Right renal cortex interstitium (tissue), 3 donors: ENCODE results near the gene C3orf38. TPM values are rescaled to one million over a fixed set of nuclear protein-coding genes. Genes with fewer than 3 reads are reported as not detected.
A peak's percentile ranks its signal among the peaks of the same experiment; 100 is the strongest.
"Not testable (repeated sequence)": the region's sequence is repeated elsewhere in the genome, so short reads cannot be mapped to it uniquely, and the experiment has no call there.

ENCODE experiments used
- DNase-seq, 3 donors: peaks; one replicate each; pipeline ENCODE4 v3.0.0-alpha.2; 2013; ENCODE audit warnings: low read depth in 3 of 3, low spot score in 2 of 3
- polyA plus RNA-seq, 3 donors: library from polyadenylated mRNA; unstranded; fragments of 120-200 nt; gene quantifications; one replicate each; pipeline ENCODE4 v1.2.1, GENCODE V29; 2013; ENCODE audit not compliant: insufficient read length in 3 of 3

Gene C3orf38
- 10 to 100 TPM; 29.0 to 30.7 (median 30.1) TPM for polyA plus RNA-seq

GRCh38 chr3:88149509-88150362, at the start of gene C3orf38:
Gene C3orf38, plus strand, starts transcription at chr3:88149959. Its CDS starts 94 bp downstream, at chr3:88150053.
- DNase-seq = peak; percentile 82 to 94 (median 83)

GRCh38 chr3:88101142-88101541, 48.6 kb upstream of the C3orf38 start:
- DNase-seq = no peak

- no peak for DNase-seq
Observed at GRCh38 chr3:88105325-88105724, 44.4 kb upstream of the C3orf38 start.

DNA sequence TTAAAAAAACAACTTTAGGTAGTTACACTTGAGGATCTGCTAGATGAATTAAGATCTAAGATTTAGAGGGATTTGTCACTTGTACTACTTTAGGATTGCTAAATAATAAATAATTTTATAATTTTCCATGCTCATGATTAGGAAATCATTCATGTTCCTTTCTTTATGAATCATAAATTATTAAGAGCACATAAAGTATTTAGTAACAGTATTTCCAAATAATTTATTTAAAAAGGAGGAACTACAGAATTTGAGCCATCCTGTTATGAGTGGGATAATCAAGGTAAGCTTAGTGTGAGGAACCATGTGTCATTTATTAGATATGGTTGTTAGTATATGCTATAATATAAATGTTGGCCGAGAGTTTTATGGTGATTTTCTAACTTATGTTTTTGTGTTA, 37.5 kb upstream of the C3orf38 start:
- DNase-seq = no peak

DNA sequence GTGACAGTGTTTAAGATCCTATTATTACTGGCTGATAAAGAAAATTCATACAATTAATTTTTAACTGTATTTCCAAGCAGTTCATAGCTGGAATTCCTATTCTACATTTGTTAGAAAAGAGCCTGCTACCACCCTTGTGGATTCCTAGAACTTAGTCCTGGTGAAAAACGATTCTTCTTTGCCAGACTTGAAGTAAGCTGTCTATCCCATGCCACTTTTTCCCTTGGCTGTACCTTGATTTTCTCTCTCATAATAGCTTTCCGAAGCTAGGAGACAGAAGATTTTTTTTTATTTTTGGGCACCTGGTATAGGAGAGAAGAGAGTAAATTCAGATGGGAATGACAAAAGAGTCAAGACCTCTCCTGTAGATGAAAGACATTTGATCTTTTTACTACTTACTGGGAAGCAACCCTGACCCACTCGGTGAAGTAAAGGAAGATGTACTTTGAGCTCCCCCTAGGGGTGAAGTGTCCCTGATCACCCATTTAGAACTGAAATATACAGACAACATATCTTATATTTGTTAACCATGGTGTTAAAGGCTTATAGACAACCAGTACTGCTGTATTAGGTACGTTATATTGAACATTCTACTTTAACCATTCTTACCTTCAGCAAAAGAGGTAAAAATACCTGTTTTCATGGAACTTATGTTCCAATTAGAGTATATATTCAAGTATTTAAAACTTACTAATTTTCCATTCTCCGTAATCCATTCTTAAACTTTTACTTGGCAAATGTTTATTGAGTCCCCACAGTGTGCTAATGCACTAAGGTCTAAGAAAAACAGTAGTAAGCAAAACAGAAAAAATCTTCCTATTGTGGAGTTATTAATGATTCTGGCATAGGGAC, 36.2 kb upstream of the C3orf38 start:
- DNase-seq = peak; percentile 36 to 54 (median 49)

DNA sequence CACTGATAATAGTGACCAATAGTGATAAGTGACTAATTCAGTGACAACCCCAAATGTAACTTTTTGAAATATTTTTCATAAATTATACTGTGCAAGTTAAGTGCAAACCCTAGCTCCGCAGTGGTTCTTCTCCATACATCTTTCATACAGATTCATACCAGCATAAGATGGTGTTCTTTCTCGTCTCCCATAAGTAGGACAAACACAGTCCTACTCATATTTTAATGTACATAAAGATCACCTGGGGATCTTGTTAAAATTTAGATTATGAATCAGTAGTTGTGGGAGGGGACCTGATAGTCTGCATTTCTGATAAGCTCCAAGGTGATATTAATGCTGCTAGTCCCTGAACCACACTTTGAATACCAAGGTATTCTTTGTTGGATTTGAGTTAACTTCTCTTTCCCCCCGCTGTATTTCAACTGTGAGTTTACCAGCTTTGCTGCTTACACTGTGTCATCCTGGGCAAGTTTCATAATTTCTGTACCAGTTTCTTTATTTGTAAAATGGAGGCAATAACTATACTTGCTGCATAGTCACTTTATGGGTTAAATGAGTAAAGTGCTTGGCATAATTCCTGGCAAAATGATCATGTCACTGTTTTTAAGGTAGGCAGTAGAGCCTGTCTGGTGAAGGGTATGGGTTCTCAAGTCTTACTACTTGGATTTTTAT, 34.7 kb upstream of the C3orf38 start:
- DNase-seq = no peak

GRCh38 chr3:88117683-88118082, 32.1 kb upstream of the C3orf38 start:
- DNase-seq = no peak

GRCh38 chr3:88118603-88119002, 31.2 kb upstream of the C3orf38 start:
- DNase-seq = not testable (repeated sequence)

DNA sequence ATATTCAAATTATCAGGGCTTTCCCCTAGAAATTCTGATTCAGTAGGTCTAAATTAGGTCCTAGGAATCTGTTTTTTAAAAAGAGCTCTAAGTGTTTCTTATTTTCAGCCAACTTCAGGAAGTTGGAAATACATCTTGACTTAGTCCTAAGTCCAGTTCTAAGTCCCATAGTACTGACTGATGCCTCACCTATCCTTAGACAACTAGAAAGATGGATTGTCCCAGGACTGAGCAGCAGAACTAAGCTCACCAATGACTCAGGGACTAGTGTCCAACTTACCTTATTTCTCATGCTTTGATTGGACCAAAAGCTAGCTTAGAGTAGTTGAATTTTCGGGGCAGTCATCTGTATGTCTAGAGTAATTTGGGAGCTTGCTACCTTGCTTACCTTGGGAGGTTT, 26.2 kb upstream of the C3orf38 start:
- no peak for DNase-seq

DNA sequence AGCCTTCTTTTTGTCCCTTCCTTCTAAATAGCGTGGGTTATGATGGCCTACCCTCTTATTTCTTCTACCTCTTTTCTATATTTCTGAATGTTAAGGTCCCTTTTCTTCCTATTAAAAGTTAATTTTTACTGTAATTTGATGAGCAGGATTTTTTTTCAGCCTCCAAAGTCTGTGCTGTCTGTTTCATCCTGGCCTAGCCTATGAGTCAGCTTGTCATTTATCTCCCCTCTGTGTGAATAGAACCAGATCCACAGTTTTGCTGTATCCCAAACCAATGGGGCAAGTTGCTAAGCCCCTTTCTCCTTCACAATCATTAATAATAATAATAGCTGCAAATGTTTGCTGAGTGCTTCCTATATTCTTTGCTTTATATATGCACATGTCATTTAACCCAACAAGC, 18.1 kb upstream of the C3orf38 start:
- DNase-seq = no peak

GRCh38 chr3:88132894-88133293, 16.9 kb upstream of the C3orf38 start:
- DNase-seq = no peak

DNA sequence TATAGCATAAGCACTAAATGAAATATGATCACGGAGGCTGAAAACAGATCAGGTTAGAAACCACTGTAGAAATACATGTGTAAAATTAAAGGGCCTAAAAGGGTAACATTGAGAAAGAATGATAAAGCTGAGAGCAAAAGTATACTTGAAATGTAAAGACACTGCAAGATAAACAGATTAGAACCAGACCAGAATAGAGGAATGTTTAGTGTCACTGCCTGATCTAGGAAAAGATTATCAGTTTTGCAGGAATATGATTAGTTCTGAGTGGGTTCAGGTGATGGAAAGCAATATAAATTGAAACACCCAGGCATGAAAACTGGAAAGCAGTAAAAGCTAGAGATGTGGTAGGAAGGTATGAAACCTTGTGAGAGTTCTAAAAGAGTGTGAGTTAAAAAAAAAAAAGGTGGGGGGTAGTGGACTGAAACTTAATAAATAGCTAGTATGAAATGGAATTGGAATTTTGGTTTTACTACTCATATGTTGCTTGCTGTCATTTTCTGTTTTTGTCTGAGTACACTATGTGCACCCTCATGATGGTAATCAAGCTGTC, 16.0 kb upstream of the C3orf38 start:
- no peak for DNase-seq

- no peak for DNase-seq
Observed at GRCh38 chr3:88137836-88138235, 11.9 kb upstream of the C3orf38 start.

GRCh38 chr3:88141458-88142083, 8.2 kb upstream of the C3orf38 start:
- no peak for DNase-seq

DNA sequence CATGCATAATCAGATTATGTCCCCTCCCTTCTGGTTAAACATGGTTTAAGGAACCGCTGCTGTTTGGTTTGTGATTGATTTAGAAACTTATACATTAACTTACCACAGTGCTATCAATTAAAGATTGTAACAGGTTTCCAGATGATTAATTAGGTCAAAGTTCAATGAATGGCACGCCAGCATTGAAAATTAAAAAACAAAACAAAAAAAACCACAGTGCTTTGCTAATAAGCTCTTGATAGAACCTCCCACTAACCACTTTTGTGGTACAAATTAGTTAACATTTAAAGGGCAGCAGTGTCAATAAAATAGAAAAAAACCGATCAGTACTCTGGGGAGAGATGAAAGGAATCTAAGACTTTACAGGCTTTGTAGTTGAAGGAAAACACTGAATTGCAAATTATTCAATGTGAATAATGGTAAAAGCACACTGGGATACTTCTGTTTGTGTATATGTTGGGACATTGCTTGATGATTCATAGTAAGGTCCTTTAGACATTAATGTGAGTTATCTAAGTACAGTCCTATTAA, 7.6 kb upstream of the C3orf38 start:
- no peak for DNase-seq

- no peak for DNase-seq
Observed at GRCh38 chr3:88147261-88147660, 2.5 kb upstream of the C3orf38 start.

GRCh38 chr3:88148651-88149050, 1.1 kb upstream of the C3orf38 start:
- no peak for DNase-seq

- DNase-seq = peak in 1 of 3 donors; percentile 13
Observed at GRCh38 chr3:88149101-88149508, 654 bp upstream of the C3orf38 start.

GRCh38 chr3:88150371-88150770, 612 bp downstream of the C3orf38 start:
- peak in 1 of 3 donors; percentile 16 for DNase-seq

- DNase-seq = no peak
Observed at GRCh38 chr3:88150806-88151205, 1.0 kb downstream of the C3orf38 start.
